Measurements from ENCODE around the gene ACP2. TPM values are rescaled to one million over a fixed set of nuclear protein-coding genes. Genes with fewer than 3 reads are reported as not detected.

The ACP2 gene
- polyA plus RNA-seq, 2 of the 4 experiments (the other 2 are of a cell fraction): 13.6 to 19.7 TPM

DNA sequence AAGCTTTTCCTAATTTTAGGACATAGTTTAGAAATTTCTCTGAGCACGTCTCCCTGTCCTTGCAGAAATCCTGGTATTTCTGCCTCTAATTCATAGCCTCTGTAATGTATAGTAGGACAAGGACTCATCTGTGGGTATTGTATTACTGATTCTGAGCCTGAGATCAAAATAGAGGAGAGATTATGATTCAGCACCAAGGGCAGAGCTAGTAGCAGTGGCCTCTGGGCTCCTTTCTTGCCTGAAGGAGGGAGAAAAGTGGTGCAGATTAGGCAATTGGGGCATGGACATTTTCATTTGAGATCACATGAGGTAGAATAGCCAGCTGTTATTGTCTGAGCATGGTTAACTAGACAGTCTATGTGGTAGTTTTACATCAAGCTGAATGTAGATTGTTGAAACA is 24.1 kb upstream of the ACP2 start:
- Histone ChIP-seq H3K4me2 (no peak overlapping the region), H3K27ac (no peak overlapping the region), H3K4me1 (peaks cover 22% of the 10 kb centered on the region), H3K9me3 (no peaks in the 10 kb centered on the region), H3K4me3 (no peak overlapping the region)
- no peak for TF ChIP-seq FOXS1 (CRISPR knock-in tag; IDR thresholded peaks at IDR 0.05)
- TF ChIP-seq, protein P1, sequence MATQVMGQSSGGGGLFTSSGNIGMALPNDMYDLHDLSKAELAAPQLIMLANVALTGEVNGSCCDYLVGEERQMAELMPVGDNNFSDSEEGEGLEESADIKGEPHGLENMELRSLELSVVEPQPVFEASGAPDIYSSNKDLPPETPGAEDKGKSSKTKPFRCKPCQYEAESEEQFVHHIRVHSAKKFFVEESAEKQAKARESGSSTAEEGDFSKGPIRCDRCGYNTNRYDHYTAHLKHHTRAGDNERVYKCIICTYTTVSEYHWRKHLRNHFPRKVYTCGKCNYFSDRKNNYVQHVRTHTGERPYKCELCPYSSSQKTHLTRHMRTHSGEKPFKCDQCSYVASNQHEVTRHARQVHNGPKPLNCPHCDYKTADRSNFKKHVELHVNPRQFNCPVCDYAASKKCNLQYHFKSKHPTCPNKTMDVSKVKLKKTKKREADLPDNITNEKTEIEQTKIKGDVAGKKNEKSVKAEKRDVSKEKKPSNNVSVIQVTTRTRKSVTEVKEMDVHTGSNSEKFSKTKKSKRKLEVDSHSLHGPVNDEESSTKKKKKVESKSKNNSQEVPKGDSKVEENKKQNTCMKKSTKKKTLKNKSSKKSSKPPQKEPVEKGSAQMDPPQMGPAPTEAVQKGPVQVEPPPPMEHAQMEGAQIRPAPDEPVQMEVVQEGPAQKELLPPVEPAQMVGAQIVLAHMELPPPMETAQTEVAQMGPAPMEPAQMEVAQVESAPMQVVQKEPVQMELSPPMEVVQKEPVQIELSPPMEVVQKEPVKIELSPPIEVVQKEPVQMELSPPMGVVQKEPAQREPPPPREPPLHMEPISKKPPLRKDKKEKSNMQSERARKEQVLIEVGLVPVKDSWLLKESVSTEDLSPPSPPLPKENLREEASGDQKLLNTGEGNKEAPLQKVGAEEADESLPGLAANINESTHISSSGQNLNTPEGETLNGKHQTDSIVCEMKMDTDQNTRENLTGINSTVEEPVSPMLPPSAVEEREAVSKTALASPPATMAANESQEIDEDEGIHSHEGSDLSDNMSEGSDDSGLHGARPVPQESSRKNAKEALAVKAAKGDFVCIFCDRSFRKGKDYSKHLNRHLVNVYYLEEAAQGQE (IDR thresholded peaks at IDR 0.05): peak; percentile 66; the same call in 1 of the 2 replicates
- WGBS (ENCODE audit: missing lambda C conversion rate): 0% methylated on average over 1 of the region's 1 CpG
- POLR2A ChIA-PET: interaction anchor here (1.2 kb wide), 1 partner anchor 59 kb away, joined by 3 read pairs; no protein-coding TSS in a partner anchor
- ATAC-seq (no peak), DNase-seq (ENCODE audit: low read depth in 1 of 2, low spot score in 1 of 2) (no peak), FAIRE-seq (no peak)
- CTCF ChIA-PET: interaction anchor here (0.5 to 3.9 kb wide), 14 partner anchors 8 to 323 kb away, joined by 3 to 32 read pairs (median 4); partner anchors contain the start of gene NR1H3

DNA sequence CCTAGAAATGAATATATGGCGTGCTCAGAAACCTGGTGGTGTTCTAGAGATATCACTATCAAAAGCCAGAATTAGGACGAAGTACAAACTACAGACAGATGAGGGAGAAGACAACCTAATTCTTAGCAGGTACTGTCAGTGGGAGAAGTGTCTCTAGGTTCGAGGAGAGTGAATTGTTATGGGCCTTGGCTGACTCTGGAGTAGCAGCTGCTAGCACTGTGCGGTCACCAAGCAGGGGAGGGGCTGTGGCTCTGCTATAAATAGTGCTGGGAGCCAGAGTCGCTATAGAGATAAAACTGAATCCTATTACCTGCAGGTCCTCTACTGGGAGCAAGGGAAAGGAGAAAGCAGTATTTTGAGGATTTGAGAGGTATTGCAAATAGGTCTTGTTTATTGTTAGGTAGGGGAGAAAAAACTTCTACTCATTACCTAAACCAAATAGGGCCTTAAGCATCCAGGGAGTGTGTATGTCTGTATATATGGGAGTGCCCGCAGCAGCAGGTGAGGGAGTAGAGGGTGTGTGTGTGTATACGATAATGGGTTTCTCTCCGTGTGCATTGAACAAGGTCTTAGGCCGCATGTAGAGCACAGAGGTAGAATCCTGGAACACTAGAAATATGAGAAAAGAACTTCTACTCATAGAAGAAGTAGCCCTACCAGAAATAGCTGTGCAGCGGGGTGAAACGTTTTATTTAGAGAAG is 23.5 kb upstream of the ACP2 start:
- POLR2A ChIA-PET: no interaction called here
- FAIRE-seq (no peak), ATAC-seq (no peak), DNase-seq (ENCODE audit: low read depth in 1 of 2, low spot score in 1 of 2) (no peak)
- H3K4me2 ChIP-seq: peak overlapping the region; percentile 97; the same call in 2 of the 3 replicates
- peaks cover 22% of the 10 kb centered on the region for H3K4me1 ChIP-seq
- no peak for TF ChIP-seq CBX8 (IDR thresholded peaks at IDR 0.05)
- no peak for TF ChIP-seq POLR2AphosphoS2 (conservative IDR thresholded peaks at IDR 0.05; ENCODE audit: low read length)
- TF ChIP-seq HDAC2 (IDR thresholded peaks at IDR 0.05): no peak
- no peak for TF ChIP-seq TFCP2L1 (CRISPR knock-in tag; IDR thresholded peaks at IDR 0.05)
- no peak for TF ChIP-seq MAZ (IDR thresholded peaks at IDR 0.05; ENCODE audit: borderline replicate concordance, low read depth, low read length)
- no peak for TF ChIP-seq E2F6 (IDR thresholded peaks at IDR 0.05; ENCODE audit: borderline replicate concordance, low read depth)
- TF ChIP-seq, protein P2, sequence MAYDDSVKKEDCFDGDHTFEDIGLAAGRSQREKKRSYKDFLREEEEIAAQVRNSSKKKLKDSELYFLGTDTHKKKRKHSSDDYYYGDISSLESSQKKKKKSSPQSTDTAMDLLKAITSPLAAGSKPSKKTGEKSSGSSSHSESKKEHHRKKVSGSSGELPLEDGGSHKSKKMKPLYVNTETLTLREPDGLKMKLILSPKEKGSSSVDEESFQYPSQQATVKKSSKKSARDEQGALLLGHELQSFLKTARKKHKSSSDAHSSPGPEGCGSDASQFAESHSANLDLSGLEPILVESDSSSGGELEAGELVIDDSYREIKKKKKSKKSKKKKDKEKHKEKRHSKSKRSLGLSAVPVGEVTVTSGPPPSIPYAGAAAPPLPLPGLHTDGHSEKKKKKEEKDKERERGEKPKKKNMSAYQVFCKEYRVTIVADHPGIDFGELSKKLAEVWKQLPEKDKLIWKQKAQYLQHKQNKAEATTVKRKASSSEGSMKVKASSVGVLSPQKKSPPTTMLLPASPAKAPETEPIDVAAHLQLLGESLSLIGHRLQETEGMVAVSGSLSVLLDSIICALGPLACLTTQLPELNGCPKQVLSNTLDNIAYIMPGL (CRISPR knock-in tag; IDR thresholded peaks at IDR 0.05; ENCODE audit: borderline replicate concordance): no peak
- TF ChIP-seq NPAS2 (CRISPR knock-in tag; IDR thresholded peaks at IDR 0.05; ENCODE audit: borderline replicate concordance): no peak
- TF ChIP-seq FOSL2 (IDR thresholded peaks at IDR 0.05): no peak
- TF ChIP-seq FOSL2 (CRISPR knock-in tag; IDR thresholded peaks at IDR 0.05): no peak
- TF ChIP-seq HOXB5 (CRISPR knock-in tag; IDR thresholded peaks at IDR 0.05): no peak
- TF ChIP-seq ZFP36 (IDR thresholded peaks at IDR 0.05; ENCODE audit: borderline replicate concordance, partially characterized antibody): no peak
- no peak for TF ChIP-seq RARB (CRISPR knock-in tag; IDR thresholded peaks at IDR 0.05)
- no peak for TF ChIP-seq KDM5A (IDR thresholded peaks at IDR 0.05)
- no peaks in the 10 kb centered on the region for H3K9me3 ChIP-seq
- WGBS (ENCODE audit: missing lambda C conversion rate): 88% methylated on average over 11 of the region's 11 CpGs
- no peak overlapping the region for H3K4me3 ChIP-seq
- no peak overlapping the region for H3K27ac ChIP-seq
- CTCF ChIA-PET: interaction anchor here (0.5 to 3.9 kb wide), 14 partner anchors 8 to 322 kb away, joined by 3 to 32 read pairs (median 5); partner anchors contain the start of genes ACP2 and NR1H3

Measured in A549 (cell line).